ENCODE results near the gene SVOPL.

GRCh38 chr7:138575897-138576428 lies 125.2 kb downstream of the SVOPL start:
- no peak for TF ChIP-seq CTCF (conservative IDR thresholded peaks at IDR 0.05 in 1 of 2, IDR thresholded peaks at IDR 0.05 in 1 of 2; ENCODE audit: low read depth in 1 of 2, low read length in 2 of 2)
- no peak for TF ChIP-seq EZH2 (IDR thresholded peaks at IDR 0.05; ENCODE audit: low read length, missing control alignments)

All from fibroblast of lung (primary cell).